T47D (cell line): ENCODE data around the gene METRNL.
"Not testable (repeated sequence)": the region's sequence is repeated elsewhere in the genome, so short reads cannot be mapped to it uniquely, and the experiment has no call there.

Source experiments
- DNase-seq, 2 experiments: peaks; one replicate each; pipeline versions ENCODE4 v3.0.0 to v3.0.0-alpha.2; 2011 to 2012; ENCODE audit warnings: low read depth in 1 of 2, low spot score in 1 of 2
- JUND ChIP-seq: IDR thresholded peaks from 2 replicates; pipeline ENCODE4 v1.6.1; 2012; ENCODE audit warnings: low read depth
- in situ Hi-C: cut with HindIII; loops from 2 replicates; pipeline ENCODE4 v1.10.0; 2016; ENCODE audit warnings: low sequenced_read_pairs, low pct_unique_long_range_greater_than_20kb

METRNL gene

DNA sequence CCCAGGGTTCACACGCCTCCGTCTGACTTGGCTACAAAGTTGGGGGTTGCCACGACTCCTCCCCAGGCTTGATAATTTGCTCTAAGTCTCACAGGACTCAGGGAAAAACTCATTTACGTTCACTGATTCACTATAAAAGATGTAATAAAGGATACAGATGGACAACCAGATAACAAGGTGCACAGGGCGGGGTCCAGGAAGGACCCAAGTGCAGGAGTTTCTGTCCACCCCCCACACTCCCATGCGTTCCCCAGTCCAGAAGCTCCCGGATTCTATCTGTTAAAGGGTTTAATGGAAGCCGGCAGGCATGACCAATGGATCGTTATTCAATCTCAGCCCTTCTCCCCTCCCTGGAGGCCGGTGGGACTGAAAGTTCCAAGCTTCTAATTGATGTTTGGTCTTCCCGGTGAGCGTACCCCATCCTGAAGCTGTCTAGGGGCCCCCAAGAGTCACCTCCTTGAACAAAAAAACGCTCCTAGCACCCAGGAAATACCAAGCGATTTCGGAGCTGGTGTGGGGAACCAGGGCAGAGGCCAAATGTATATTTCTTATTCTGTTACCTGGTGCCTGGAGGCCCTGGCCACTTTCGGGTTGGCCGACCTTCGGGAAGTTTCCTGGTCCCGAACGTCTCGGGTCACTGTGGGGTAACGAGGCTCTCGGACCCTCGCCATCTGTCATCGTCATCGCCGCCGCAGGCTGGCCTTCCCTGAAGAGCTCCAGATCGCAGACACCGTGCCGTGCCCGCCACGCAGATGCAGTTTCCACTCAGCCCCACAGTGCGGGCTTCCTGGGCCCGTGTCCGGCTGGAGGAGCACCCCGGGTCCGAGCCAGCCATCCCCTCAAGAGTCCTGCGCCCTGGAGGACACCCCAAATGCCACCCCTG, 13.5 kb upstream of the METRNL start:
- DNase-seq, result no peak
- in situ Hi-C loops, result no loop called here
- no peak for TF ChIP-seq JUND

DNA sequence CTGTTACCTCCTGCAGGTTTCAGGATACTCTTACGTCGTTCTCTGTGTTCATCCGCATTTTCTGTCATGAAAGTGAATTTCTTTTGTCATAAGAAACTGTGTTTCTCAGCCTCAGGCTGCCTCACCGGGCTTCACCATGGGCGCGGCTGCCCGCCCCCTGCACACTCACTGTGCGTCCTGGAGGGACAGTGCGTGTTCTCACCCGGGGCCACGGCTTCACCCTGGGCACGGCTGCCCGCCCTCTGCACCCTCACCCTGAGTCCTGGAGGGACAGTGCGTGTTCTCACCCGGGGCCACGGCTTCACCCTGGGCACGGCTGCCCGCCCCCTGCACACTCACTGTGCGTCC, 12.9 kb upstream of the METRNL start:
- in situ Hi-C loops, DNase-seq: not testable (repeated sequence)

DNA sequence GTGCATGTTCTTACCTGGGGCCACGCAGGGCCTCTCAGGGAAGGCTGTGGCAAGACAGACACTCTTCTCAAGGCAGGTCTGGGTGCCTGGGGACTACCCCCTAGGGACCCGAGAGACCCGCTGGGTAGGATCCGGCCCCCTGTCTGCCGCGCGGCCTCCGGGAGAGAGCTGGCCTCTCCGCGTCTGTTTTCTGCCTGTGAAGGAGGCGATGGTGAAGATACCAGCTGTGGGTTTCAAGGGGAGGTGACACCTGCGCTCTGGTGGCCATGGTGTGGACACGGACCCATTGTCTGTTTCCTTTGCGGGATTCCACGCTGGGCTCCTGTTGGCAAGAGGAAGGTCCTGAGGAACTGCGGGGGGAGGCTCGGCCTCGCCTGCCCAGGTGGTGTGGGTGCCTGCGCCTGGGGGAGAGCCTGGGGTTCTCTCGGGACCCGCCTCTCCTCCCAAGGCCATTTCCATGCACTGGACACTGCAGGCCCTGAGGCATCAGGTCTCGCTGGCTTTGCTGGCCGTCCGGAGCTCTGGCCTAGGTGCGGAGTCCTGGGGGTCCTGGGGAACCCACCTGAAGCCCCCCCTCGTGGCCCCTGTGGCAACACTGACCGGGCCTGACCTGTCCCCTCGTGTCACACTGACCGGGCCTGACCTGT, 12.2 kb upstream of the METRNL start:
- no peak for TF ChIP-seq JUND
- in situ Hi-C loops, result no loop called here
- no peak for DNase-seq

DNA sequence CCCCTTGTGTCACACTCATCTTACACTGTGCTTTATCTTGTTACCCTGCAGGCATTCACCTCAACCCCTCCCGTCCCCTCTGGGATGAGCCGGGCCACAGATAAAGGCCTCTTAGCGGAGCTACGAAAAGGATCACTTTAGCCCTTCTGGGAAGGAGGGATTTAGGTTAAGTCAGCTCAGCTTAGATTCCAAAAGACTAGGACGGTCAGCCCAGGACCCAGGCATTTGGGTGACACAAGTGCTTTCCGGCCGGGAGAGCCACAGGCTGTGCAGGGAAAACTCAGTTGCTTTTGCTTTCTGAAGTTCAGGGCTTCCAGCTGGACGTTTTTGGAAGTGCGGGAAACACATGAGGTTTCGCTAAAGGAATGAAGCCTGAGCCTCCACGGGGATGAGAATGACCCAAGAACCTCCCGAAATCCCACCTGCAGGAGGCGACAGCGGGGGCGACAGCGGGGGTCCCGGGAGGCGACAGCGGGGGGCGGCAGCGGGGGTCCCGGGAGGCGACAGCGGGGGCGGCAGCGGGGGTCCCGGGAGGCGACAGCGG, 11.6 kb upstream of the METRNL start:
- peak; percentile 84 to 86 for DNase-seq
- in situ Hi-C loops, result no loop called here
- no peak for TF ChIP-seq JUND

DNA sequence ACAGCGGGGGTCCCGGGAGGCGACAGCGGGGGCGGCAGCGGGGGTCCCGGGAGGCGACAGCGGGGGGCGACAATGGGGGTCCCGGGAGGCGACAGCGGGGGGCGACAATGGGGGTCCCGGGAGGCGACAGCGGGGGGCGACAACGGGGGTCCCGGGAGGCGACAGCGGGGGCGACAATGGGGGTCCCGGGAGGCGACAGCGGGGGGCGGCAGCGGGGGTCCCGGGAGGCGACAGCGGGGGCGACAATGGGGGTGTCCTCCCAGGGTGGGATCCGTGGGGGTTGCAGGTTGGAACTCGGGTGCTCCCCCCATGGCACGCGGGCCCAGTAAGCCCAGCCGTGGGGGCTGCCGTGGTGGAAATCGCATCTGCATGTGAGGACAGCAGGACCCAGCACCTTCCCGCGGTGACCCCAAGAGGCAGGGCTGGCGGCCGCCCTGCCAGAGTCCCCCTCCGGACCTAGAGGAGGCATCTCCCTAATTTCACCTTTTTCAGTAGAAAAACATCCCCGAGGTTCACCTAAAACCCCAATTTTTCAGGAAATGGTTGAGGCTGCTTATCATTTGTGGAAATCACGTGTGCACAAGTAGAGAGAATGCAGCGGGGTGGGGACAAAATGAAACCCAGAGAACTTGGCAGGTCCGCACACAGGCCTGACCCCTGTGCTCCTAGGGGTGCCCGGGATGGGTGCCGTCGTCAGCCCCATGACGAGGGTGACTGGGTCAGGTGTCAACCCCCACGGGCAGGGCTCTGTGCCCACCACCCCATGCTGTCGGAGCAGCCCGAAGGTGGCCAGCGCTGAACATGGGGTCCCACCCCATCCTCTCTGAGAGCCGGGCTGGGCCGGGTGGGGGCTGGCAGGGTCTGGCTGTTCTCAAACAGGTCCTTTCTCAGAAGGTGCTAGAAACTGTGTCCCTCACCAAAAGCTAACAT, 10.5 kb upstream of the METRNL start:
- TF ChIP-seq JUND, result no peak
- in situ Hi-C loops, result no loop called here
- DNase-seq, result no peak

DNA sequence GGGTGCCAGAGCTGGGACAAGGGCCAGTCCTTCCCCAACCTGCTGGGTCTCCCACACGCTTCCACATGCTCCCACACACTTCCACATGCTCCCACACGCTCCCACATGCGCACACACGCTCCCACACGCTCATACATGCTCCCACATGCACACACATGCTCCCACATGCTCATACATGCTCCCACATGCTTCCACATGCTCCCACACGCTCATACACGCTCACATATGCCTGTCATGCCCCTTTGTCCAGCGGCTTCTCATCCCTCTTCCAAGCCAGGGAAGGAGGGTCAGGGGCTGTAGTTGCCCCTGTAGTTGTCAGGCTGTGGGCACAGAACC, 9.9 kb upstream of the METRNL start:
- no peak for TF ChIP-seq JUND
- DNase-seq, result no peak
- in situ Hi-C loops, result no loop called here

DNA sequence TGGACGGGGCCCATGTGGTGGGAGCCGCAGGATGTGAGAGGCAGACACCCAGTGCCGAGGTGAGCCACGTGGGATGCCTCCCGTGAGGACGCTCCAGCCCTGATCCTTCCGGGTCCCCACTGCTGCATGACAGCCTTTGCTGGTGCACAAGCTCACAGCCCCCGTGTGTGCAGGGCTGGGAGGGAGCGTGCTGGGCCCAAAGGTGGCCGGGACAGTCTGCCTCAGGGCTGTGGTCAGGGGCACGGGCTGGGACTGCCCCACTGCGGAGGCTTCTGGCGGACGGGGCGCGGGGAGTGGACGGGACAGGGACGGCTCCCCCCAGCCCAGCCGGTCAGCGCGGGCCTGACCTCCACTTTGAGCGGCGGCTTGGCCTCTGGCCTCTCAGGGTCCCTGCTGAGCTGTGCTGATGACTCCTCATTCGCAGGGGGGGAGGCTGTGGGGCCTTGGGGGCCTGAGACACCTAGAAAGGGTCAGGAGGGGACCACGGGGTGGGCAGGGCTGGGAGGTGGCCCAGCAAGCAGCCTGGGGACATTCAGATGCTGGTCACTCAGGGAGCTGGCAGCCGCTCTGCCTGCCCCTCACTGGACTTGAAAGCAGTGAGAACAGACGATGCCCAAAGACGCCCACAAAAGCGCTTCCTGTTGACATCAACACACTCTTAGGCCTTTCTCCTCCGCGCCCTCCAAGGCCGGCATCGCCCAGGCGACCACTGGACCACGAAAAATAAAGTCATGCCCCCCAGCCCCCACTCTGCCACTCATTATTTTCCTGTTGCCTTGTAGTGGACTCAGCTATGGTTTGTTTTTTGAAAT, 9.3 kb upstream of the METRNL start:
- no peak for TF ChIP-seq JUND
- in situ Hi-C loops, result no loop called here
- DNase-seq, result no peak

DNA sequence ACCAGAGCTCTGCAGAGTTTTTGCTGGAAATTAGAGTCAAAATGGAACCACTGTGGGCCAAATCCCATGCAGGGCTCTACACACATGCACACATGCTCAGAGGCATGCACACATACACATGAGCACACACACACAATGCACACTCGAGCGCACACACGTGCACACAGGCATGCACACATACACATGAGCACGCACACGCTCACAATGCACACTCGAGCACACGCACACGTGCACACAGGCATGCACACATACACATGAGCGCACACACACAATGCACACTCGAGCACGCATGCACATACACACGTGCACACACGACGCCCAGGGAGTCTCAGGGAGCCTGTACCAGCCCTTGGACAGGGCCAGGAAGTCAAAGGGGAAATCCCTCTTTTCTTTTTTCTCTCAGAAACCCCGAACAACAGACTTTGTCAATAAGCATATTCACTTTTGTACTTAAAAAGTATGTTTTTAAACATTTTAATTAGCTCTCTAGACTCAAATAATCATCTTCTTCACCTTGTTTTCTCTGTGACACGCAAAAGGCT, 8.5 kb upstream of the METRNL start:
- no peak for TF ChIP-seq JUND
- in situ Hi-C loops, result no loop called here
- DNase-seq, result no peak

DNA sequence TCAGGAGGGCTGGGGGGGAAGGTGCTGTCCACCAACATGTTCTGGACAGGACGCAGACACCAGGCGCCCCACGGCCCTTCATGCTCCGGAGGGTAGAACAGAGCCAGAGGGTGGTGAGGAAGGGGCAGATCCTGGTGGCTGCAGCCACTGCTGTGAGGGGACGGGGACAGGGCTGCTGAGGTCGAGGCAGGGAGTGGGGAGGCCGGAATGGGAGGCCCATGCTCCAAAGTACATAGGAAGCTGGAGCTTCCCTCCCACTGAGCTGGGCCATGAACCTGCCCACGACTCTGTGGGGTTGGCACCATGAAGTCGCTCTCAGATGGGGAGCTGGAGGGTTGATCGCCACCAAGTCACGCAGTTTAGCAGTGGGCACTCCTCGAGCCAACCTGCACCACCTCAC, 8.0 kb upstream of the METRNL start:
- no peak for DNase-seq
- TF ChIP-seq JUND, result no peak
- in situ Hi-C loops, result no loop called here

DNA sequence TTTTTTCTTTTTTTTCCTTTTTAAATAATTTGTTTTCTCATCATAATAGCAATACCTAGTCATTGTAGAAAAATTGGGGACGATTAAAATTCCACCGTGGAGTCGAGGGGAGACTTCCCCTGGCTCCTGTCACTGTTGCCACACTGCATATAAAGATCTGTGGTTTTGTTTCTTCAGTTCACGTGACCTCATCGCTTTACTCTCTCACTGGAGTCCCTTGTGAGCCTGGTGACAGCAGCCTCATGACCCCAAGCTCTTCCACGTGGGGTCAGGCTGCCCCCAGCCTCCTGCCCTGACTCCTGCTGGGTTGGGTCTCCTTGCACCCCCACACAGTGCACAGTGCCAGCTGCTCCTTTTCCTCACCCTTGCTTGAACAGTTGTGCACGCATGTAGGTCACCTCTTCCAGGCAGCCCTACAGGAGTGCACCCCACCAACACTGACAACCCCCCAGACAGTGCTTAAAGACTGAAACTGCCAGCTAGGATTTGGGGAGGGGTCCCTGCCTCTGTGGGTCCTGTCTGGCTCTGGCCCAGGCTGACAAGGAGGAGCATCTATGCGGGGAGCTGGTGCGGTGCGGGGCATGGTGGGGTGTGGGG, 7.3 kb upstream of the METRNL start:
- TF ChIP-seq JUND, result no peak
- no peak for DNase-seq
- in situ Hi-C loops, result no loop called here

DNA sequence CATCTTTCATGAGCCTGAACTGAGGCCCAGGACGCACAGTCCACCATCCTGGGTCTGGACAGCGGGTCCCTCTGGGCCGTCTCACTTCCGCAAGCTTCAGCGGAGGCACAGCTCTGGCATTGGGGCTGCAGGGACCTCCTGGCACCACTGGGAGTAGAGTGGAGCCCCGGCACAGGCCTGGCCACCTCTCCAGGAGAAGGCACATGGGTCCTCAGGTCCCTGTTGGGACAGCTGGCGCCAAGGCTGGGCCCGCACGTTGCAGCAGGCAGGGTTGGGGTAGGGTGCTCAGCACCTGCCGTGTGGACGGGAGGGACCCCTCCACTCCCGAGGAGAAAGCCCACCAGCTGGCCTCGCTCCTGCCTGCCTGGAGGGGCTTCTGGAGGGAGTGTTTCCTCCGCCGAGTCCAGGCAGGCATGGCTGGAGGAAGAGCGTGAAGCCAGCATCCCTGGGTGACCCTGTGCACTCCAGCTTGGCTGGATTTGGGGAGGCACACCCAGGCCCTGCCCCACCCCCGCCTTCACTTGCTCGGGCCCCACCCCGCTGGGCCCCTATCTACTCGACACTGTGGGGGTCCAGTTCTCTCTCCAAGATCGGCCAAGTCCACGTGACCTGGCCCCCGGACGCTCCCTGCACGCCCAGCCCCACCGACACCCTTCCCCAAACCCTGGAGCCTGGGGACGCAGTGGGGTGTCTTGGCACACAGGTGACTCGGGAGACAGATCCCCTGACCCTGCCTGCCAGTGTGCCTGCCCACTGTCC, 6.6 kb upstream of the METRNL start:
- TF ChIP-seq JUND, result no peak
- in situ Hi-C loops, result no loop called here
- no peak for DNase-seq
